ENCODE data around the gene EMX2.

EMX2 gene

DNA sequence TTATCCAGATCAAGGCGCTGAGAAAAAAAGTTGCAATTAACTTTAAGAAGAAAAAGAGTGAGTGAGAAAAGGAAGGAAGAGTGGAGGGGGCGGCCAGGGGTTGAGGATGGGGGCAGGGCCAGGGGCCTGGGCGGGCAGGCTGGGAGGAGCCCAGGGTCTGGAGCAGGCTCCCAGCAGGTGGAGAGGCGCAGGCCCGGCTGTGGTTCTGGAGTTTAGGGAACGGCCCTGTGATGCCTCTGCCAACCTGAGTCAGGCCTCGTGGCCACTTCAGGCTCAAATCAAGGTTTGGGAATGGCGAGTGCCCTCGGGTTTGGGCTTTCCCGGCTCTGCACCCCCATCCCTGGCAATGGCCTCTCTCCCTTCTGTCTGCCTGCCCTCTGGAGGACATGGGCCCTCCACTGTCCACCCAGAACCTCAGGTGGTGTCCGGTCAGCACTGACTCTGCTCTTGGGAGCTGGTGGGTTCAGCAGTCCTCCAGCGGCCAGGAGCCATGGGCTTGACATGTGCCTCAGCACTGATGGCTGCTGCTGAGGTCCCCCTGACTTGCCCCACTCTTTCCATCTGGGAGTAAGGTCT is 41.0 kb upstream of the EMX2 start:
- Histone ChIP-seq H3K27me3 (ENCODE audit: low read length) (no peaks in the 10 kb centered on the region), H3K9me2 (replicated peaks; ENCODE audit: insufficient read depth, low read length) (no peaks in the 10 kb centered on the region), H3K9ac (ENCODE audit: low read length) (no peak overlapping the region), H3F3A (ENCODE audit: insufficient read depth) (no peaks in the 10 kb centered on the region), H2AFZ (ENCODE audit: low read depth, low read length, severe bottlenecking) (no peak overlapping the region), H3K4me2 (ENCODE audit: low read depth, low read length, poor library complexity, severe bottlenecking) (no peak overlapping the region), H3K4me3 (ENCODE audit: insufficient read depth, low read length, poor library complexity, severe bottlenecking) (no peak overlapping the region), H3K79me2 (ENCODE audit: insufficient read depth, low read length) (no peaks in the 10 kb centered on the region), H3K9me3 (ENCODE audit: insufficient read depth, low read length) (no peaks in the 10 kb centered on the region), H3K27ac (ENCODE audit: low read depth, low read length) (no peak overlapping the region), H3K36me3 (ENCODE audit: low read length) (no peaks in the 10 kb centered on the region), H4K20me1 (ENCODE audit: low read depth, low read length) (no peaks in the 10 kb centered on the region)
- no peak for TF ChIP-seq EZH2phosphoT487 (conservative IDR thresholded peaks at IDR 0.05; ENCODE audit: low read length)
- TF ChIP-seq, protein P1, sequence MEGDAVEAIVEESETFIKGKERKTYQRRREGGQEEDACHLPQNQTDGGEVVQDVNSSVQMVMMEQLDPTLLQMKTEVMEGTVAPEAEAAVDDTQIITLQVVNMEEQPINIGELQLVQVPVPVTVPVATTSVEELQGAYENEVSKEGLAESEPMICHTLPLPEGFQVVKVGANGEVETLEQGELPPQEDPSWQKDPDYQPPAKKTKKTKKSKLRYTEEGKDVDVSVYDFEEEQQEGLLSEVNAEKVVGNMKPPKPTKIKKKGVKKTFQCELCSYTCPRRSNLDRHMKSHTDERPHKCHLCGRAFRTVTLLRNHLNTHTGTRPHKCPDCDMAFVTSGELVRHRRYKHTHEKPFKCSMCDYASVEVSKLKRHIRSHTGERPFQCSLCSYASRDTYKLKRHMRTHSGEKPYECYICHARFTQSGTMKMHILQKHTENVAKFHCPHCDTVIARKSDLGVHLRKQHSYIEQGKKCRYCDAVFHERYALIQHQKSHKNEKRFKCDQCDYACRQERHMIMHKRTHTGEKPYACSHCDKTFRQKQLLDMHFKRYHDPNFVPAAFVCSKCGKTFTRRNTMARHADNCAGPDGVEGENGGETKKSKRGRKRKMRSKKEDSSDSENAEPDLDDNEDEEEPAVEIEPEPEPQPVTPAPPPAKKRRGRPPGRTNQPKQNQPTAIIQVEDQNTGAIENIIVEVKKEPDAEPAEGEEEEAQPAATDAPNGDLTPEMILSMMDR (IDR thresholded peaks at IDR 0.05; ENCODE audit: insufficient read depth, low read length, poor library complexity, severe bottlenecking): no peak

DNA sequence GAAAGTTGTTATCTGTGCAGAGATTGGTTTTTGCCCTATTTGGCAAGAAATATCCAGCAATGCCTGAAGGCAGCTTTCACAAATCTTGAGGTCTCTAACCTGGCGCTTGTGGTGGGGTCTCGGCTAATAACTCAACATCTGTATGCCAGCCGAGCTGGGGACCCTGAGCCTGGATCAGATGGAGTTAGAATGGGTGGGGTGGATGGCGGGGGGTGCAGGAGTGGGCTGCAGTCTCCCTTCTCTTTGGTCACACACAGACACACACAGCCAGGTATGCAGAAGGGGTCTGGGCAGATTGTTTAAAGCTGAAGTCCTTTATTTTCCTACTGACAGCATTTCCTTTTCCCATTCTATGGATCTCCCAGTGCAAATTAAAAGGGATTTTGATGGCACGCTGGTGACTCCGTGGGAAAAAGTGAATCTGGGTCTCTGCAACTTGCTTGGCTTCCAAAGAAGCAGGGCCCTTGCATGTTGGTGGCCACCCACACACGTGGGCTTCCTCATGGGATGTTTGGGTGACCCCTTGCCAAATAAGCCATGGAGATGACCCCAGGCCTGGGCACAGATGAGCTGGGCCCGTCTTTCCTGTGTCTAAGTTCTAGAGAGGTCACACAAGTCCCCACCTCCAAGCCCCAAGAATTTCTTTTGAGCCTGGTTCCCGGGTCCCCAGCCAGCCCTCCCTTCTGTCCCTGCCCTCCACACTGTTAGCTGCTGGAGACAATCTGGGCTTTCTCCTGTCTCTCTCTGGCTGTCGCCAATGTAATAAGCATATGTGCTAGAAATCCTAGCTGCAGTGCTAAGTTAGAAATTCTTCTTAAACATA is 39.9 kb upstream of the EMX2 start:
- H3K4me2 ChIP-seq (ENCODE audit: low read depth, low read length, poor library complexity, severe bottlenecking): no peak overlapping the region
- no peak overlapping the region for H3K9ac ChIP-seq (ENCODE audit: low read length)
- H3K27me3 ChIP-seq (ENCODE audit: low read length): no peaks in the 10 kb centered on the region
- H3K9me3 ChIP-seq (ENCODE audit: insufficient read depth, low read length): no peaks in the 10 kb centered on the region
- TF ChIP-seq, protein P1 (IDR thresholded peaks at IDR 0.05; ENCODE audit: insufficient read depth, low read length, poor library complexity, severe bottlenecking): no peak
- no peak for TF ChIP-seq EZH2phosphoT487 (conservative IDR thresholded peaks at IDR 0.05; ENCODE audit: low read length)
- H4K20me1 ChIP-seq (ENCODE audit: low read depth, low read length): no peaks in the 10 kb centered on the region
- H3K27ac ChIP-seq (ENCODE audit: low read depth, low read length): no peak overlapping the region
- no peak overlapping the region for H2AFZ ChIP-seq (ENCODE audit: low read depth, low read length, severe bottlenecking)
- no peaks in the 10 kb centered on the region for H3K36me3 ChIP-seq (ENCODE audit: low read length)
- no peaks in the 10 kb centered on the region for H3K79me2 ChIP-seq (ENCODE audit: insufficient read depth, low read length)
- no peak overlapping the region for H3K4me3 ChIP-seq (ENCODE audit: insufficient read depth, low read length, poor library complexity, severe bottlenecking)
- H3F3A ChIP-seq (ENCODE audit: insufficient read depth): no peaks in the 10 kb centered on the region
- H3K9me2 ChIP-seq (replicated peaks; ENCODE audit: insufficient read depth, low read length): no peaks in the 10 kb centered on the region

DNA sequence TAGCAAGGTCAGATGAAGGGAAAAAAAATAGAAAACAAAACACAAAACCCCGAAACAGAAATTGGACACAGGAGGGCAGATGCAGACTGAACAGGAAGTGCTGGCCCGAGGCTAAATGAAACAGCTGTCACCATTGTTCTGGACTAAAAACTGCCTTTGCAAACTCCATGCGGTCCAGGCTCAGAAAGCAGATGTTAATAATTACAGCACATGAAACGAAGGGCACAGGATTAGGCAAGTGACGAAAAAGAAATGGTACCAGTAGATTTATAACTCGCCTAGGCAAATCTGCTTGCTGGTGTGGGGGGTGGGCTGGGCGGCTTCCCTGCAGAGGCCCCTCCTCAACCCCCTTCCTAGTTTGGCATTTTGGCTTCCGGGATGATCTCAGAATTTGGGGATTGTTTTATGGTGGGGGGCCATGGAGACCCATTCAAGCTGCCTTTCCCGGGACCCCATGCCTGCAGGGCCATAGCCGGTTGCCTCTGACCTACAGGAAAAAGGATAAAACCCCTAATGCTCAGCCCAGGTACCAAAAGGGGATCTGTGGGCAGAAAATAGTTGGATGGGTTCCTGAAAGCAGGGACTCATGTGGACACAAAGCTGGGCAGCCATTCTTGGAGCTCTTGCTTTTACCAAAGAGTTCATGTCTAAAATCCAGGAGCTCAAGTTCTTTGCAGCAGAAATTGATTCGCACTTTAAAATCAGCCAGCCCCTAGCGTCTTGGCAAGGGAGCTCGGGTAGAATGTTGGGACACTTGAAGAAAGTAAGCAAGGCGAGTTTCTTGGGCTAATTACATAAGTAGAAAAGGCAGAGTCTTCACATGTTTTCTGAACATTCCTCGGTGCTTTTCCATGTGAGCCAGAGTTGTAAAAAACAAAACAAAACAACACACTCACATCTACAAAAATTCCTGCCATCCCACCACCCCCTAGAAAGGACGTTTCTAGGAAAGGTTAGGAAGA is 39.0 kb upstream of the EMX2 start:
- H3K36me3 ChIP-seq (ENCODE audit: low read length): no peaks in the 10 kb centered on the region
- no peaks in the 10 kb centered on the region for H3F3A ChIP-seq (ENCODE audit: insufficient read depth)
- H2AFZ ChIP-seq (ENCODE audit: low read depth, low read length, severe bottlenecking): no peak overlapping the region
- H3K79me2 ChIP-seq (ENCODE audit: insufficient read depth, low read length): no peaks in the 10 kb centered on the region
- H4K20me1 ChIP-seq (ENCODE audit: low read depth, low read length): no peaks in the 10 kb centered on the region
- no peak overlapping the region for H3K27ac ChIP-seq (ENCODE audit: low read depth, low read length)
- no peak overlapping the region for H3K4me3 ChIP-seq (ENCODE audit: insufficient read depth, low read length, poor library complexity, severe bottlenecking)
- H3K4me2 ChIP-seq (ENCODE audit: low read depth, low read length, poor library complexity, severe bottlenecking): no peak overlapping the region
- H3K9me2 ChIP-seq (replicated peaks; ENCODE audit: insufficient read depth, low read length): no peaks in the 10 kb centered on the region
- H3K9ac ChIP-seq (ENCODE audit: low read length): no peak overlapping the region
- H3K27me3 ChIP-seq (ENCODE audit: low read length): no peaks in the 10 kb centered on the region
- no peaks in the 10 kb centered on the region for H3K9me3 ChIP-seq (ENCODE audit: insufficient read depth, low read length)
- TF ChIP-seq, protein P1 (IDR thresholded peaks at IDR 0.05; ENCODE audit: insufficient read depth, low read length, poor library complexity, severe bottlenecking): no peak
- TF ChIP-seq EZH2phosphoT487 (conservative IDR thresholded peaks at IDR 0.05; ENCODE audit: low read length): no peak
